Fibroblast of lung (primary cell): ENCODE data around the gene SRC.

Source experiments
- CTCF ChIP-seq, 2 donors: IDR thresholded peaks in 1 of 2; conservative IDR thresholded peaks in 1 of 2; 1 replicate in 1 of 2; 2 replicates in 1 of 2; pipeline ENCODE4 v1.5.1; 2011 to 2012; ENCODE audit warnings: low read length in 2 of 2, control low read depth in 1 of 2, inconsistent platforms in 1 of 2, low read depth in 1 of 2, mild to moderate bottlenecking in 1 of 2
- EZH2 ChIP-seq: IDR thresholded peaks from 2 replicates; pipeline ENCODE4 v1.5.1; 2012; ENCODE audit warnings: low read length, control low read depth, mild to moderate bottlenecking; ENCODE audit errors: missing control alignments

- no peak for TF ChIP-seq EZH2
- TF ChIP-seq CTCF (conservative IDR thresholded peaks at IDR 0.05 in 1 of 2, IDR thresholded peaks at IDR 0.05 in 1 of 2; ENCODE audit: low read depth in 1 of 2, low read length in 2 of 2), result no peak
Observed at GRCh38 chr20:37350649-37351574, 5.0 kb downstream of the SRC start.
